OCI-LY7 (cell line): ENCODE data around the gene APLN. TPM values are rescaled to one million over a fixed set of nuclear protein-coding genes. Genes with fewer than 3 reads are reported as not detected.
A peak's percentile ranks its signal among the peaks of the same experiment; 100 is the strongest.

ENCODE experiments used
- BruUV-seq: library from RNA; stranded (reverse); fragments of 400-500 nt; replicated peaks from 2 replicates; lab custom pipeline; 2021; lab: Mats Ljungman, UMichigan
- CTCF ChIA-PET: fragments of 300-600 bp; sonication (Branson Sonifier 250); formaldehyde crosslinking; loops from one replicate; lab custom pipeline; 2022; ENCODE audit warnings: antibody characterized with exemption; ENCODE audit not compliant: unreplicated experiment; lab: Charles Lee
- POLR2A ChIA-PET: fragments of 300-600 bp; sonication (Branson Sonifier 250); formaldehyde crosslinking; loops from one replicate; lab custom pipeline; 2022; ENCODE audit warnings: antibody characterized with exemption; lab: Charles Lee
- DNase-seq: peaks from one replicate; pipeline ENCODE4 v3.0.0-alpha.2; 2015; ENCODE audit warnings: low spot score
- H2AFZ ChIP-seq: fragments of 200-600 bp; sonication (generic), shearing (Covaris generic); 2 replicates; pipeline ENCODE4 v1.6.1; 2014; ENCODE audit warnings: mild to moderate bottlenecking, antibody characterized with exemption, low read length, moderate library complexity
- H3K27ac ChIP-seq: fragments of 200-600 bp; sonication (generic); 2 replicates; pipeline ENCODE4 v1.5.1; 2014; ENCODE audit warnings: mixed run types, low read depth, mild to moderate bottlenecking, moderate library complexity, low read length, inconsistent platforms; ENCODE audit not compliant: poor library complexity, severe bottlenecking
- H3K36me3 ChIP-seq: fragments of 200-600 bp; sonication (generic); 2 replicates; pipeline ENCODE4 v1.6.1; 2014; ENCODE audit warnings: mild to moderate bottlenecking, antibody characterized with exemption, low read length, moderate library complexity, mixed read lengths; ENCODE audit not compliant: insufficient read depth
- H3K4me1 ChIP-seq: fragments of 200-600 bp; sonication (generic); 2 replicates; pipeline ENCODE4 v1.5.1; 2014; ENCODE audit warnings: mild to moderate bottlenecking, low read length; ENCODE audit not compliant: insufficient read depth, poor library complexity, severe bottlenecking
- H3K4me2 ChIP-seq: fragments of 200-600 bp; sonication (generic); 2 replicates; pipeline ENCODE4 v1.6.1; 2014; ENCODE audit warnings: mild to moderate bottlenecking, low read length
- H3K4me3 ChIP-seq: fragments of 200-600 bp; sonication (generic); 2 replicates; pipeline ENCODE4 v1.5.1; 2014; ENCODE audit warnings: mild to moderate bottlenecking, low read depth, low read length; ENCODE audit not compliant: poor library complexity, severe bottlenecking
- H3K79me2 ChIP-seq: fragments of 200-600 bp; sonication (generic); 2 replicates; pipeline ENCODE4 v1.6.1; 2016; ENCODE audit warnings: low read depth, mild to moderate bottlenecking, low read length, moderate library complexity, mixed read lengths; ENCODE audit not compliant: insufficient read depth
- H3K9me2 ChIP-seq: fragments of 200-600 bp; sonication (generic); 2 replicates; pipeline ENCODE4 v1.6.1; 2016; ENCODE audit warnings: mild to moderate bottlenecking, low read length, mixed read lengths; ENCODE audit not compliant: insufficient read depth
- H3K9me3 ChIP-seq: fragments of 200-600 bp; sonication (generic); 2 replicates; pipeline ENCODE4 v1.6.1; 2014; ENCODE audit warnings: mild to moderate bottlenecking, mixed run types, low read length, mixed read lengths
- H4K20me1 ChIP-seq: fragments of 200-600 bp; sonication (generic); 2 replicates; pipeline ENCODE4 v1.6.1; 2014; ENCODE audit warnings: mild to moderate bottlenecking, antibody characterized with exemption, low read length, moderate library complexity, mixed read lengths; ENCODE audit not compliant: insufficient read depth
- EZH2phosphoT487 ChIP-seq: fragments of 200-600 bp; sonication (generic); IDR thresholded peaks from 2 replicates; pipeline ENCODE4 v1.6.1; 2018; ENCODE audit warnings: low read depth, borderline replicate concordance, mild to moderate bottlenecking, mixed run types, antibody characterized with exemption, low read length, moderate library complexity, mixed read lengths
- intact Hi-C: fragments of 100-400 bp; cut with micrococcal nuclease; formaldehyde crosslinking; loops from one replicate; pipeline ENCODE4 v1.10.0; 2022; ENCODE audit not compliant: unreplicated experiment
- total RNA-seq, 2 experiments: library from RNA; depleted of rRNA in 1 of 2; stranded (reverse); fragments of >200 nt in 1 of 2; shearing (Covaris generic) in 1 of 2; gene quantifications; 2 replicates each; pipeline ENCODE4 v1.2.3, GENCODE V29; 2014 to 2022
- TF ChIP-seq, protein P1 (sequence below): fragments of 200-600 bp; sonication (generic); conservative IDR thresholded peaks from 2 replicates; pipeline ENCODE4 v1.5.1; 2014; ENCODE audit warnings: mild to moderate bottlenecking, antibody characterized with exemption, low read length, moderate library complexity, mixed read lengths

APLN gene
- total RNA-seq, 2 experiments from 2014 or later: 0.13 TPM; not detected in 1

DNA sequence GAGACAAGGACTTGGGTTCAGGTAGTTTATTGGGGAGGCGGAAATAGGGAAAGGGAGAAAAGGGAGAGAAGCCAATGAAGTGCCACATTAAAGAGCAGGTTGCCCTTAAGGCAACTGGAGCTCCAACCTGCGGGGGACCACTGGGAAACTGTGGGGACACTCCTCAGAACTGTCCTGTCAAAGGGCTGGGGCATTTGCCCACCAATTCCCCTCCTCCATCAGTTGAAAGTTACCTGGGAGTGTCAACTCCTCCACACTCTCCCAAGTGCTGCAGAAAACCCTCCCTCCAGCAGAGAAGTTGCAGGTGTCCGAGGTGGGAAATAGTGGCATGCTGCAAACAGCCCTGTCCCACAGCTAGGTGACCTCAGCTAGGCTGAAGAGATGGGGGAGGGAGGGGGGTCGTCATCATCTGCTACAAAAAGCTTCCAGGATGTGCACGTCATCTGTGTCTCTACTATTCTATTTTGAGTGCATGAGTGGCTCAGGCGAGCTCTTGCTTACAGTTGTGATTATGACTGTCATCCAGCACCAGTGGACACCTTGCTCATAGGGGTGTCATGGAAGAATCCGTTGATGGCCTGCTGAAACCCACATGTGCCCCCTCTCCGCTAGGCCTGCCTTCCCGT lies 42.6 kb upstream of the APLN start:
- intact Hi-C loops: no loop called here
- H3K9me3 ChIP-seq: no peaks in the 10 kb centered on the region
- no peaks in the 10 kb centered on the region for H3K79me2 ChIP-seq
- peak; percentile 18 for DNase-seq
- ChIA-PET POLR2A (interaction anchor here (0.6 to 0.7 kb wide), 3 partner anchors 16 to 984 kb away, joined by 3 to 8 read pairs (median 5); no protein-coding TSS in a partner anchor), CTCF (no interaction called here)
- H4K20me1 ChIP-seq: no peaks in the 10 kb centered on the region
- no peak overlapping the region for H3K4me3 ChIP-seq
- H3K27ac ChIP-seq: no peak overlapping the region
- no peaks in the 10 kb centered on the region for H3K9me2 ChIP-seq
- no TSS peak for BruUV-seq
- peak overlapping the region; percentile 34 for H3K4me2 ChIP-seq
- no peak for TF ChIP-seq EZH2phosphoT487
- TF ChIP-seq, protein P1, sequence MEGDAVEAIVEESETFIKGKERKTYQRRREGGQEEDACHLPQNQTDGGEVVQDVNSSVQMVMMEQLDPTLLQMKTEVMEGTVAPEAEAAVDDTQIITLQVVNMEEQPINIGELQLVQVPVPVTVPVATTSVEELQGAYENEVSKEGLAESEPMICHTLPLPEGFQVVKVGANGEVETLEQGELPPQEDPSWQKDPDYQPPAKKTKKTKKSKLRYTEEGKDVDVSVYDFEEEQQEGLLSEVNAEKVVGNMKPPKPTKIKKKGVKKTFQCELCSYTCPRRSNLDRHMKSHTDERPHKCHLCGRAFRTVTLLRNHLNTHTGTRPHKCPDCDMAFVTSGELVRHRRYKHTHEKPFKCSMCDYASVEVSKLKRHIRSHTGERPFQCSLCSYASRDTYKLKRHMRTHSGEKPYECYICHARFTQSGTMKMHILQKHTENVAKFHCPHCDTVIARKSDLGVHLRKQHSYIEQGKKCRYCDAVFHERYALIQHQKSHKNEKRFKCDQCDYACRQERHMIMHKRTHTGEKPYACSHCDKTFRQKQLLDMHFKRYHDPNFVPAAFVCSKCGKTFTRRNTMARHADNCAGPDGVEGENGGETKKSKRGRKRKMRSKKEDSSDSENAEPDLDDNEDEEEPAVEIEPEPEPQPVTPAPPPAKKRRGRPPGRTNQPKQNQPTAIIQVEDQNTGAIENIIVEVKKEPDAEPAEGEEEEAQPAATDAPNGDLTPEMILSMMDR: no peak
- no peaks in the 10 kb centered on the region for H3K36me3 ChIP-seq
- H3K4me1 ChIP-seq: peaks cover 12% of the 10 kb centered on the region
- no peak overlapping the region for H2AFZ ChIP-seq

DNA sequence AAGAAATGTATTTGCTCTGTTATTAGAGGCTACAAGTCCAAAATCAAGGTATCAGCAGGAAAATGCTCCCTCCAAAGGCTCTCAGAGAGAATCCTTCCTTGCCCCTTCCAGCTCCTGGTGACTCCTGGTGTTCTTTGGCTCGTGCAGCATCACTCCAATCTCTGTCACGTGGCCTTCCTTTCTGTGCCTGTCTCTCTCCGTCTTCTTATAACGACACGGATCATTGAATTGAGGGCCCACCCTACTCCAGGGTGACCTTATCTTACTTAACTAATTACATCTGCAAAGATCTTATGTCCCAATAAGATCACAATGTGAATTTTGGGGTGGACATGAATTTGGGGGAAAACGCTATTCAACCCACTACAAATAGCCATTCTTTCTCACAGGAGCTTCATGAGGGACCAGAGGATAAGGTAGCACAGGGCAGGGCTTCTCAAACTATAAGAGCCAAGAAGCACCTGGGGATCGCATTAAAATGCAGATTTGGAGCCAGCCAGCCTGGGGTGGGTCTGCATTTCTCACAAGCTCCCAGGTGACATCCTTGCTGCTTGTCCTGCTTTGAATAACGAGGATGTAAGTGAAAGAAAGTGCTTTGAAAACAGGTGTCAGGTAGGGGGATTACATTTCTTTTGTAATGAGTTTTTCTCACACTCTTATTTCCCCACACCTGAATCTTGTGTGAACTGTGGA lies 41.9 kb upstream of the APLN start:
- no peaks in the 10 kb centered on the region for H3K9me3 ChIP-seq
- H3K9me2 ChIP-seq: no peaks in the 10 kb centered on the region
- H3K4me1 ChIP-seq: peaks cover 12% of the 10 kb centered on the region
- peak; percentile 9 for DNase-seq
- peak overlapping the region; percentile 34 for H3K4me2 ChIP-seq
- CTCF ChIA-PET: no interaction called here
- intact Hi-C loops: no loop called here
- no peak overlapping the region for H2AFZ ChIP-seq
- no peaks in the 10 kb centered on the region for H3K79me2 ChIP-seq
- no peaks in the 10 kb centered on the region for H4K20me1 ChIP-seq
- no TSS peak for BruUV-seq
- H3K36me3 ChIP-seq: no peaks in the 10 kb centered on the region
- H3K27ac ChIP-seq: no peak overlapping the region
- TF ChIP-seq, protein P1: no peak
- no peak for TF ChIP-seq EZH2phosphoT487
- POLR2A ChIA-PET: interaction anchor here (0.7 kb wide), 1 partner anchor 15 kb away, joined by 8 read pairs; no protein-coding TSS in a partner anchor
- no peak overlapping the region for H3K4me3 ChIP-seq

DNA sequence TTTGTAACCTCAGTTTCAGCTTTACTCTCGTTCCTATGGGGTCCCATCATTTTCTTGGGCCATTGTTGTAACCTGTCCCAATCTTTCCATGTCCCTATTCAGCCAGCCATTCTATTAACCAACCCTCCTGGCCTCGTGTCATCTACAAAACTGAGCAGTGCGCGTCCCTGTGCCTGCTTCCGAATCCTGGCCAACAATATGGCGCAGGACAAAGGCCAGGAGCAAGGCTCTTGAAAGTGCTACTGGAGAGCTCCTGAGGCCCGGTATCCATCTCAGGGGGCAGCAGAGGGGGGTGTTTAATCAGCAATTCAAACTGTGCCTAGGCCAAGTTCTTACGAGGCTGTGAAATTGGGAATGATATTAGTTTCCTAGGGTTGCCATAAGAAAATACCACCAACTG lies 41.2 kb upstream of the APLN start:
- BruUV-seq: no TSS peak
- Histone ChIP-seq H3K4me3 (no peak overlapping the region), H2AFZ (no peak overlapping the region), H3K36me3 (no peaks in the 10 kb centered on the region), H3K9me3 (no peaks in the 10 kb centered on the region), H3K9me2 (no peaks in the 10 kb centered on the region), H3K27ac (no peak overlapping the region), H3K79me2 (no peaks in the 10 kb centered on the region), H3K4me2 (no peak overlapping the region), H3K4me1 (peaks cover 12% of the 10 kb centered on the region), H4K20me1 (no peaks in the 10 kb centered on the region)
- CTCF ChIA-PET: no interaction called here
- no peak for DNase-seq
- TF ChIP-seq, protein P1: no peak
- no peak for TF ChIP-seq EZH2phosphoT487
- intact Hi-C loops: no loop called here
- POLR2A ChIA-PET: interaction anchor here (0.8 kb wide), 1 partner anchor 15 kb away, joined by 4 read pairs; no protein-coding TSS in a partner anchor
